ENCODE measurements around the gene OR2W1.

DNA sequence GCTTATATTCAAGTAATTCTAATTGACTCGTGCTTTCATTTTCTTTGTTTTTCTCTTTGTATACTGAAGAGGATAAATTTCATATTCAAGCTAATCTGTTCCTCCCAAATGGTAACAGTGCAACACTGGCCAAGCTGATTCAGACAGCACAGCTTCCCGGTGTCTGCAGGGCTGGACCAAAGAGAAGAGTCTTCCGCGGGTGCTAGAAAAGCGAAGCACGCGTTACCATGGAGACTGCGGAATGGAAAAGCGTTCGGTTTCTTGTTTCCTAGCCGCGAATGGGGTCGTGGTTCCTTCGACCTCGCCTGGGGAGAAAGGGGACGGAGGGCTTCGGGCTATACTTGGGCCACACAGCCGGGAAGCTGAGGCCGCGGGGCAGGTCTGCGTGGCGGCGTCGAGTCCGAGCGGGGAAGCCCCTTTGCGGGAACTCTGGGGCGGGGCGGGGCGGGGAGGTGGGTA is 33.7 kb downstream of the OR2W1 start:
- TF ChIP-seq EZH2 (optimal IDR thresholded peaks at IDR 0.05; ENCODE audit: low read depth, low read length) (no peak), CTCF (IDR thresholded peaks at IDR 0.05; ENCODE audit: low read length) (no peak)
